HG03469 (cell line): ENCODE measurements around the gene KRTAP5-6.
"Not testable (repeated sequence)": the region's sequence is repeated elsewhere in the genome, so short reads cannot be mapped to it uniquely, and the experiment has no call there.

Experiments used
- ATAC-seq: cut with Tn5 transposase; IDR thresholded peaks from one replicate; pipeline ENCODE4 v1.9.1; 2021; ENCODE audit warnings: mild to moderate bottlenecking, moderate library complexity, moderate number of reproducible peaks; ENCODE audit not compliant: unreplicated experiment

The KRTAP5-6 gene

DNA sequence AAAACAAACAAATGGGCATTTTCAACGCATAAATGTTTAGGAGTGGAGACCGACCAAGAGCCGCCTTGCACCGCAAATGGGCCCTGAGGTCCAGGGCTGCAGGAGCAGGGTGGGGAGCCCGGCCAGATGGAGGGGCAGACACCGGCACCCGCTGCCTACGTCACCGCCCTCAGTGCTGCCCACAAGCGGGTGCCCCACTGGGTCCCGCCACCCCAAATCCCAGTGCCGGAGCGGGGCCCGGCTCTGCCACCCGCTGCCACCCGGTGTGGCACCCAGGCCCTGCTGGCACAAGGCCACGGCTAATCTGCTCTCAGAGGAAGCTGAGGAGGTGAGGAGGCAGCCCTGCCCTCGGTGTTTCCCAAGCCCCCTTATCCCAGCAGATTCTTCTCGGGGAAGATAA, 13.8 kb upstream of the KRTAP5-6 start:
- not testable (repeated sequence) for ATAC-seq

DNA sequence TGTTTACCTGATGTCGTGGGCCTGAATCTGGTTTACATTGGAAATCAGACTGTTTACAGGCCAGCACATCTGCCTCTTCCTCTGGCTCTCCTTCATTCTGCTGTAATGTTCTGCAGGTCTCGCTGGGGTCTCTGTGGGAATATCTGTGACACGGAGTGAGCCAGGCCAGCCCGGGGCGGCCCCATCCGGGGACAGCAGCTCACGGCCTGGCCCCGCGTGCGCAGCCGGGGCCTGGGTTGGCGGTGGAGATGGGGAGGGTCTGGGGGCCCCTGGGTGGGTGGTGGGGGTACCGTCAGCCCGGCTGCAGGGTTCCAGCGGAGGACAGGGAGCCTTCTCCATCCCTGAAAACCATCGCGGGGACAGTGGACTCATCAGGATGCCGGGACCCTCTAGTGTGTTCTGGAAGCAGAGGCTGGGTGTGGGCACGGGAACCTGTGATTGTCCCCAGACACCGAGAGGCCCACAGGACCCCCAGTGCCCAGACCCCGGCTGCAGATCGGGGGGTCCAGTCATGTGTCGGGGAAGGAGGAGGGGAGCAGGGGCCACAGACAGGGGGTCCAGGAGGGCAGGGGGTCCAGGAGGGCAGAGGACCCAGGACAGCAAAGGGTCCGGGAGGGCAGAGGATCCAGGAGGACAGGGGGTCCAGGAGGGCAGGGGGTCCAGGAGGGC, 13.0 kb upstream of the KRTAP5-6 start:
- not testable (repeated sequence) for ATAC-seq

DNA sequence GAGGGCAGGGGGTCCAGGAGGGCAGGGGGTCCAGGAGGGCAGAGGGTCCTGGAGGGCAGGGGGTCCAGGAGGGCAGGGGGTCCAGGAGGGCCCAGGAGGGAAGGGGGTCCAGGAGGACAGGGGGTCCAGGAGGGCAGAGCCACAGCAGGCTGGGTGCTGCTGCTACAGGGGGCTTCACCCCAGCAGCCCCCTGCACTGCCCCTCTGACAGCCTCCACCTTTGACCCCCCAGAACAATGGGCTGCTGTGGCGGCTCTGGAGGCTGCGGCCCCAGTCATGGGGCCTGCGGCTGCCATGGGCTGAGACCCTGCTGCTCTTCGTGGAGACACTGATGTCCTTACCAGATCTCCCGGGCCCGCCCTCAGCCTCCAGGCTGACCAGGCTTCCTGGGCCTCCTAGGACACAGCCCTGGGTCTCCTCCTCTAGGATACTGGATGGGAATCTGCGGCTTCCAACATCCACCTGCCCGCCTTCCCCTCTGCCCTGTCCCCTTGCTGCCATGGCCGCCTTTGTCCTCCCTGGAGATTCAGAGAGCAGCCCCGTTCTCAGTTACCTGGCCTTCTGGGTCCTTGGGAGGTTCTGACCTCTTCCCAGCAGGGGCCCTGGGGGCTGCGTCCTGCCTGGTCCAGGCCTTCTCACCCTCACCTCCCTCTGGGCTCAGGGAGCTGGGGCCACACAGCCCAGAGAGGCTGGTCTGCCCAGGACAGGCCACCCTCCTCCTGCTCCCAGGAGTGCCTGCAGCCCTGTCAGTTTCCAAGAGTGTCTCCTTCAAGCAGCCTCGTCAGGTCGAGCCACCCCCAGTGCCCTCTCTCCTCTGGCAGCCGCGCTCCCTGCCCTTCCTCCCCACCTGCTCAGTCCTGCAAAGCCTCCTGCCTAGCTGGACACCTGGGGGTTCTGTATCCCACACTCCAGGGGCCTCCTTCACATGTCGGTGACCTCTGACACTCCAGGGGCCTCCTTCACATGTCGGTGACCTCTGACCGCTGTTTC, 11.8 kb upstream of the KRTAP5-6 start:
- not testable (repeated sequence) for ATAC-seq

DNA sequence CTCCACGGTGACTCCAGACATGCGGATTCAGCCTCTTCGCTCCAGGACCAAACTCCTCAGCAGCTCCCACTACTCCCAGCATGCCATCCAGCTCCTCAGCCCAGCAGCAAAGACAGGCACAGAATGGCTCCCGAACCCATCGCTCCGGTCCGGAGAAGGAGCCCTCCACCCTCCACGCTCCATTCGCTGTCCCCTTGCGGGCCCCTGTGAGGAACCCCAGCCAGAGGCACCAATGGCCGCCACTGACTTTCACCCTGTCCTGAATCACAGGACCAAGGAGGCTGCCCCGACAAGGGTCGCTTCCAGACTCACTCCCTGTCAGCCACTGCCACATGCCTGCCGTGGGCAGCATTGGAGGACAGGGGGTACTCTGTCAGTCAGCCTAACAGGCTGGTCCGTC, 10.8 kb upstream of the KRTAP5-6 start:
- ATAC-seq: not testable (repeated sequence)

DNA sequence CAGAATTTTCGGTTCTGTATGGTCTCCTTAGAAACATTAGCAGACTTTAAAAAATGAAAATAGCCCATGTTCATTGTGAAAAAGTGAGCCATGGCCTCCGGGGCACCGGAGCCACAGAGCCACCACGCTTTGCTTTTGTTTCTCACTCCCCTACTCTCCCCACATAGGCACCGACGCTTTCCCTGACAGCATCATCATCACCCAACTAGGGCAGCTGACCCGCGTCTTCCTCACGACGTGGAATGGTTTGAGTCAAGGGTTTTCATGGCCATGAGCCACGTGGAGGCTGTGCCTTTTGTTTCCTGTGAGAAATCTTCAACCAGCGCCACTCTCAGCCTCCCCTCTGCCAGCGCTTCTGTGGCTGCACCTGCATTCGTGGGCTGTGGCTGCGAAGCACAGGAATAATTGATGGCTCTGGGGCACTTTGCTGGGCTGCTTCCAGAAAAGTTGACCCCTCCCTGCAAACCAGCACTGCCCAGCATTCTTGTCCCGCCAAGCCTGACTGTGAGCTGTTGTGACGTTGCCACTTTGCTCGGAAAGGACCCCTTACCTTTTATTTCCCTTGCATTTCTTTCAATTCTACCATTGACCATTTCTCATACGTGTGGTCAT, 8.6 kb upstream of the KRTAP5-6 start:
- not testable (repeated sequence) for ATAC-seq

DNA sequence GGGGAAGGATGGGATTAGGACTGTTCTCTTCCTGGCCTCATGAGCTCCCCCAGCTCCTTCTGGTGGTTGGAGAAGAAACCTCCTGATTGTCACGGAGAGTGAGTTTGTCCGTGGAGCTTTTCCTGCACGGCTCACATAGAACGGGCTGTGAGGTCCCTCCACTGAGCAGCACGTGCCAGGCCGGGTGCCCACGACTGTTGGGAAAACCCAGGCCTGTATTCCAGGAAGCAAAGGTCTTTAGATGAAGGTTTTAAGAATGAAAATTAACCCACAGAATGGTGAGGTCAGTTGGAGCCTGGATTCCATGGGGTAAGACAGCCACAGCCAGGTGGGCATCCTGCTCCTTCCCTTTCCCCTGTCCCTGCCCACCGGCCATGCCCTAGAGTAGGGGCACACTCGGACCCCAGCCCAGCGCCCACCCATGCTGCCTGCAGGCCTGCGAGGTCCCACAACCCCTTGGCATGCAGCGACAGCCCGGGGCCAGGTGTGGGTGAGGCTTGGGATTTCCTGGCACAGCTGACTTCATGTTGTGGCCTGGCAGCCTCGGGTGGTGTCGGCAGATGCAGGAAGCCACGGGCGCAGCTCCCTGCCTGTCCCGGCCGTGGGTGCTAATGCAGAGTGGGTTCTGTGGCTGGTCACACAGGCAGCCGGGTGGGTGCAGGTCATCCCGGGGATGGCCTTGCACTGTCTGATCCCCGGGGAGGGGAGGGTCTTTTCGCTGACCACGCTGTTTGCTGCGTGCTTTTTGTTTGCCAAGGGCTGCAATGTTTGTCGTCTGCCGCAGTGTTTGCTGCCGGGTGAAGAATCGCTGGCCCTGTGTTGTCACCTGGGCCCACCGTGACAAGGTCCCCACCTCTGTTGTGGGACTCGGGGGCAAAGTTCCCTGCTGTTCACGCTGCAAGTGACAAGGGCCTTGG, 7.5 kb upstream of the KRTAP5-6 start:
- ATAC-seq: not testable (repeated sequence)

DNA sequence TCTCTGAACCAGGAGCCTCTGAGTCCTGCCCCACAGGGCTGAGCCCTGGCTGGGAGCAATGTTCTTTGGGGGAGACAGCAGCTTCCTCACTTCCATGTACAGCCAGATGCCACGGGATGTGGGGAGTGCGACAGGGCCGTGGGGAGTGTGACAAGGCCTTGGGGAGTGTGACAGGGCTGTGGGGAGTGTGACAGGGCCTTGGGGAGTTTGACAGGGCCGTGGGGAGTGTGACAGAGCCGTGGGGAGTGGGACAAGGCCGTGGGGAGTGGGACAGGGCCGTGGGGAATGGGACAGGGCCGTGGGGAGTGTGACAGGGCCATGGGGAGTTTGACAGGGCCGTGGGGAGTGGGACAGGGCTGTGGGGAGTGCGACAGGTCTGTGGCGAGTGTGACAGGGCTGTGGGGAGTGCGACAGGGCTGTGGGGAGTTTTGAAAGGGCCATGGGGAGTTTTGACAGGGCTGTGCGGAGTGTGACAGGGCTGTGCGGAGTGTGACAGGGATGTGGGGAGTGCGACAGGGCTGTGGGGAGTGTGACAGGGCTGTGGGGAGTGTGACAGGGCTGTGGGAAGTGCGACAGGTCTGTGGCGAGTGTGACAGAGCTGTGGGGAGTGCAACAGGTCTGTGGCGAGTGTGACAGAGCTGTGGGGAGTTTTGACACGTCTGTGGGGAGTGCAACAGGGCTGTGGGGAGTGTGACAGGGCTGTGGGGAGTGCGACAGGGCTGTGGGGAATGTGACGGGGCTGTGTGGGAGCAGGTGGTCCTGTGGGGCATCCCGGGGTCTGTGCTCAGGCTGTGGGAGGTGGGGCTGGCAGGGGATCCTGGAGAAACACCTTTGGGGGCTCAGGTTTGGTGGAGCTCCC, 6.6 kb upstream of the KRTAP5-6 start:
- ATAC-seq: no peak

DNA sequence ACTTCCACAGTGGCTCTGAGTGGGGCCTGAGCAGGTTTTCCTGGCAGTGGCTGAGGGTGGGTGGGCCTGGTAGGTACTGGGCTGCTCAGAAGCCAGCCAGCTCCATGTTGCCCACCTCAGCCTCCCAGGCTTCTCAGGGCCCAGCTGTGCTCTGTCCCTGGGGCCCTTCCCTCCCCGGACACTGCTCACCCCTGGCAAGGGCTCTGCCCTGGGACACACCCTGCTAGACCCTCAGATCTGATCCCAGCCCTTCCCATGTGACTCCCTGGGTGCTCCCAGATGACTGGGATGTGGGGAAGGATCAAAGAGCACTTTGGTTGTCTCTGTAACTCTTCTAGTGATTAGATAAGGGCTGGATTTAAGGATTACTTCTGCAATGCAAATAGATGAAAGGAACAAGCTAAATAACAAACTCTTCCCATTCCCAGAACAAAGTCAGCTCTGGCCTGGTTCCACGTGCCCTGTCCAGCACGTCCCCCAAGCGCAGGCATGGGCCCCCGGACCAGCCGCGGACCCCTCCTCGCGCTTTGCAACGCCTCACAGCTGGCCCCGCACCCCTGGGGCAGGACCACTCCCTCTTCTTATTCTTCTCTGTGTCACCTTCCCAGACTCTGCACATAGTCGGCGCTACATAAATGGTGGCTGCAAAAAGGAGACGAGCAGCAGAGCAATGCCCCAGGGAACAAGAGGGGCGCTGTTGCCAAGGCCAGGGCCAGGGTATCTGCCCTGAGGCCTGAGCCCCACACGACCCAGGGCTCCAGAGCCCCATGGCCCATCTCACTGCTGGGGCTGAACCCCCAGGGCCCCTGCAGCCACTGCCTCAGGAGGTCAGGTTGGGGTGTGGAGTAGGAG, 5.7 kb upstream of the KRTAP5-6 start:
- ATAC-seq: no peak

DNA sequence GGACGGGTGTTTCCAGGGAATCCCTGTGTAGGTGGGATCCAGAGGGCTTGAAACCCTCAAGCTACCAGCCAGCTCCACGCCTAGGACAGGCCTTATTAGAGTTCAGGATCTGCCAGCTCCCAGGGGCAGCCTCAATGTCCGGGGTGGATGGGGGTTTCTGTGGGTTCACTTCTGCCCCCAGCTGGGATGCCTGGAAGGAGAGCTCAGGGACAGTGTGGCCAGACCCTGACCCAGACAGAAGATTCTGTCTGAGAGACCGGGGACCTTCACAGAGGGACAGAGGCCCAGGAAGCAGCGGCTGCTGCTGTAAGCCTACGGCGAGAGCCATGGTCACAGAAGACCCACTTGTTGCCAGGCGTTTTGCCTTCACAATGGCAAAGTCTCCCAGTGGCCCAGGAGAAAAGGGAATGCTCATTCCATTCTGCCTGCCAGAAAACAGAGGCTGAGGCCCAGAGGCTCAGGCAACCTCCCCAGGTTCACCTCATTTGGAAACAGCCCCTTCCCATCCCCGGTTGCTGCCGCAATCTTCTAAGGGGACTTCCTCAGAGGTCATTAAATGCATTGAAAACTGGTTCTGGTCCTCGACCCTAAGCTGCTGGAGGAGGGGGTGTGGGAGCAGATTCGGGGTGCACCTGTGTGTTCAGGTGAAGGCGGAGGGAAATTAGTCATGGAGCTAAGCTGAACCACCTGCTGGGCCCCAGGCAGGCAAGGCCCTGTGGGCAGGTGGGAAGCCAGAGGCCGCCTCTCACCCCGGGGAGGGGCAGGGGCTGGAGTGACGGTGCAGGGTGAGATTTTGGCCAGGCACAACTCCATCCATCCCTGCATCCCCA, 4.9 kb upstream of the KRTAP5-6 start:
- no peak for ATAC-seq

DNA sequence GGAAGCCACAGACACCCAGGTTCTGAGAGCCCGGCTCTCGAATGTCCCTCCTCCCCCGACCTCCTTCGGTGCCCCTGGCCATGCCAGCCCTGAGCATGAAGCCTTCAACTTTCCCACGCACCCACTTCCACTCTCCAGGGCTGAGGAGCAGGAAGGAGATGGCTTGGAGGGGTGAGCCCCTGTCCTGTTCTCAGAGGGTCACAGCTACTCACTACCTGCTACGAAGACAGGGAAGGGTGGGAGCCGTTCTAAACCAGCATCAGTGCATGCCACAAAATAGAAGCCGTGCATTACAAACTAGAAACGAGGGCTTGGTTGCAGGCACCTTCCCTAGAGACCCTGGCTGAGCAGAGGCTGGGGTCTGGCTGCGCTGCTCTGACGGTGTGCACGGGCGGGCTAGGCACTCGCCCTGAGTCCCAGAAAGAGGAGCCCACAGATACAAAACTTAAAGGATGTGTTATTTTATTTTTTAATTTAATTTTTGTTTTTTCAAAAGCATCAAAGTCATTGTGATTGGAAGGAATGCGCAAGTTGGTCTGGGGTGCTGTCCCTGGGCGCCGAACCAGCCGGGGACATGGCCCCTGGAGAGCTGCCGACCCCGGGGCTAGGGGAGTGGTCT, 4.2 kb upstream of the KRTAP5-6 start:
- ATAC-seq: no peak

DNA sequence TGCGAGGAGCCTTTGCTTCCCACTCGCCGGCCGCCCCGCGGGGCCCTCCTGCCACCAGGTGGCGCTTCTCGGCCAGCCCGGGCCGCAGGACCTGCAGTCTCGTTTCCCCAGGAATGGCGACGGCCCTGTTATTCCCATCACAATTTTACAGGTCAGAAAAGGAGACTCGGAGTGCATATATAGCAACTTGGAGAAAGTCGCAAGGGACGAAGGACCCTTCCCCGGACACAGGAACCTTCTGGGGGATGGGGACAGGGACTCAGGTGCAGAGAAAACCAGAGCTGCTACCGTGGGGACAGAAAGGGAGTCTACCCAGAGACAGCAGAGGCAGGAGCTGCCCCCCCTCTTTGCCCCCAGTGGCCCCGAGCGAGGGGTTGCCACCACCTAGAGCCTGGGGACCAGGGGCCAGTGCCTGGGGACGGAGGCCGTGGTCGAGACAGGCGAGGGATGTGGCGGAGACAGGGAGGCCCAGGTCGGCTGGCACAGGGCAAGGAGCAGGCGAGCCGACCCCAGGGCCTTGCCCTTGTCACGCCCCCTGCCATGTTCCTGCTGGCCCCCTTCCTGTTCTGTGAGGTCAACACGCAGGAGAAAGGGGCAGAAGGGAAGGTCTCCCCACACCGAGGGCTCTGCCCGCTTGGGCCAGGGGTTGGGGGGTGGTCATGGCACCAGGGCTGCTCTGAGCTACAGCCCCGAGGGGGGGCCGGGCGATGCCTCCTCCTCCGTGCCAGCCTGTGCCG, 3.5 kb upstream of the KRTAP5-6 start:
- ATAC-seq: no peak

DNA sequence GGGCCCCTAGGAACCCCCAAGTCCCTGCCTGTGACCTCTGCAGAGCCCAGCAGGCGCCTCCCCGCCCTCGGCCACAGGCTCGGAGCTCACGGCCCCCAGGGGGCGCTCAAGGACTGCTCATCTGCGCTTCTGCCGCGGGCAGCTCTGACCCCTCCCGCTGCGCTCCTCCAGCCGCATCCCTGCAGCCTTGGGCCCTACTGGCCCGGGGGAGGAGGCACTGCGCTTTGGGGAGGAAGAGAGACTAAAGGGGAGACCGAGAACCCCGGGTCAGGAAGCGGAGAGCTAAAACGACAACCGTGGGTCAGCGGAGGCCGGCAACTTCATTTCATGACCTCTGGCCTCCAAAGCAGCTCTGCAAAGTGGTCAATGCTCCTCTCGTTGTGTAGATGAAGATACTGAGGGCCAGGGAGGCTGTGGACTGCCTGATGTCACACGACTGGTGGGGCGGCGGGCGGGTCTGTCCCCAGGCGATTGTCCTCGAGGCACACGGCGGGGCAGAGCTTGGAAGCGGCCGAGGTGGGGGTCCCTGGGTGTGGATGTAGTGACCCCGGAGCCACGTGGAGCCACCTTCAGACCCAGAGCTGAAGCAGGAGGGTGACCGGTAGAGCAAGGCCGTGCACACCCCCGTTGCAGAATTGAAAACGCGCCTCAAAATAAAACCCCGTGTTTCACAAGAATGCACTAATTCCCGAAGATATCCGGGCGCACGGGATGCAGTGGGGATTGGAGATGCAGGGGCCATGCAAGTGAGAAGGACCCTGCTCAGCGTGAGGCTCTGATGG, 2.7 kb upstream of the KRTAP5-6 start:
- ATAC-seq: no peak

DNA sequence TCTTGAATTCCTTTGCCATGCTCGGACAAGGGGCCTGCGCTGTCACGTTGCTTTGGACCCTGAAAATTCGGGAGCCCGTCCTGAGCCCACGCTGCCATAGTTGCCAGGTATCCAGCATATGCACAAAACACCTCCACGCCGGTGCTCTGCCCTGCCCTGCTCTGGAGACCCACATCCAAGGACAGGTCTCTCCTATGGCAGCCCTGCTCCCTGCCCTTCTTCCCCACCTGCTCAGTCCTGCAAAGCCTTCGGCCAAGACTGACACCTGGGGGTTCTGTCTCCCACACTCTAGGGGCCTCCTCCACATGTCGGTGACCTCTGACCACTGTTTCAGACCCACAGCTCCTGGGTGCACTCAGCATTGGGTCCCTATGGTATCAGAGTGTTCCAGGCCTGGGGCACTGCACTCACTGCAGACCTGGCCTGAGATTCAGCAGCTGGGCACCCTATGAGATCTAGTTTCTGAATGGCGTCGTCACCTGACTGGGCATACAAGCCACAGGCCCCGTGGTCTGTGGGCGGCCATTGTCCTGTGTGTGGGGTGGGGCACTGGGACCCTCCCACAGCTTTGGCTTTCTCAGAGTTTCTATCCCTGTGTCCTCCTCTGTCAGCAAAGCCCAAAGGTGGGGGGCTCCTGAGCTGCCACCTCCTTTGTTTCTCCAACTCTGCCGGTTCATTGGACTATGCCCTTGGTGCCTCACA, 2.0 kb upstream of the KRTAP5-6 start:
- ATAC-seq: no peak

DNA sequence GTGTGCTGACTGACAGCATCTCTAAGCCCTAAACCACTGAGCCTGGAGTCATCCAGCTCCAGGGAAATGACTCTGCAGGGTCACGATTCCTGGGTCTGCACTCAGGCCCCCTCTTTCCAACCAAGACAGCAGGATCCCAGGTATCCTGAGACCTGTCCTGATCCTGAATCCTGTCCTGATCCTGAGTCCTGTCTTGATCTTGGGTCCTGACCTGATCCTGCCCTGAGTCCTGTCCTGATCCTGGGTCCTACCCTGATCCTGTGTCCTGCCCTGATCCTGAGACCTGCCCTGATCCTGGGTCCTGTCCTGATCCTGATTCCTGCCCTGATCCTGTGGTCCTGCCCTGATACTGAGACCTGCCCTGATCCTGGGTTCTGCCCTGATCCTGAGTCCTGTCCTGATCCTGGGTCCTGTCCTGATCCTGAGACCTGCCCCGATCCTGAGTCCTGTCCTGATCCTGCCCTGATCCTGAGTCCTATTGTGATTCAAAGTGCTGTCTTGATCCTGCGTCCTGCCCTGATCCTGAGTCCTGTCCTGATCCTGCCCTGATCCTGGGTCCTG, 1.4 kb upstream of the KRTAP5-6 start:
- no peak for ATAC-seq

DNA sequence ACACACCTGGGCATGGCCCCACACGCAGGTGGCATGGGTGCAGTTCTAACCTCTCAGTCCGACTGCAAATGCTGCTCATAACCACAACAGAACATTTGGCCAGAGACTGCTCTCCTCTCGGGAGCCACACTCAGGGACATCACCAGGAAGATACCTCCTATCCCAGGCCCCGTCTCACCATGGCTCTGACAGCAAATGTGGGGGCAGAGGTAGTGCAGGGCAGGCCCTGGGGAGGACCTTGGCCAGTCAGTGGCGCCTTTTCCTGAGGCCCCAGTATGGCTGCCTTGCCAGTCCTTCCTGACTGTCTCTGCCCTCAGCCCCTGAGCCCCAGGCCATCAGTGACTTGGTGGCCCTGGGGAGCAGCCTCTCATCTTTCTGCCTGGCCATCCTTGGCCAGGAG, 2.8 kb downstream of the KRTAP5-6 start:
- no peak for ATAC-seq
